CD4-positive, alpha-beta T cell (primary cell): ENCODE data around the gene KITLG. TPM values are rescaled to one million over a fixed set of nuclear protein-coding genes. Genes with fewer than 3 reads are reported as not detected.

Experiments
- ATAC-seq: fragments of 200-7000 bp; cut with Tn5 transposase; one replicate; pipeline ENCODE4 v1.10.0; 2022; ENCODE audit warnings: mild to moderate bottlenecking; ENCODE audit not compliant: poor library complexity
- CTCF ChIA-PET: fragments of 350-600 bp; sonication (Branson Sonifier 250); formaldehyde crosslinking; loops from one replicate; lab custom pipeline; 2021; ENCODE audit warnings: antibody characterized with exemption, inconsistent platforms; lab: Charles Lee
- POLR2A ChIA-PET: fragments of 350-600 bp; sonication (Branson Sonifier 250); formaldehyde crosslinking; loops from one replicate; lab custom pipeline; 2021; ENCODE audit warnings: antibody characterized with exemption, inconsistent platforms; lab: Charles Lee
- DNase-seq, 14 experiments: peaks; one replicate each; pipeline ENCODE4 v3.0.0-alpha.2; 2013 to 2020; ENCODE audit warnings: mixed read lengths in 2 of 14
- H3K27ac ChIP-seq, 2 donors: one replicate each; pipeline versions ENCODE4 v1.5.1 to v1.7.0; 2013; ENCODE audit warnings: low read length in 2 of 2, low read depth in 1 of 2, mild to moderate bottlenecking in 1 of 2
- H3K27me3 ChIP-seq, 2 experiments: 1 replicate in 1 of 2; 2 replicates in 1 of 2; pipeline versions ENCODE4 v1.6.1 to v1.7.0; 2013; ENCODE audit warnings: low read length in 2 of 2, control low read depth in 1 of 2, mild to moderate bottlenecking in 1 of 2, moderate library complexity in 1 of 2; ENCODE audit not compliant: insufficient read depth in 2 of 2, control insufficient read depth in 1 of 2
- H3K36me3 ChIP-seq: one replicate; pipeline ENCODE4 v1.6.1; 2013; ENCODE audit warnings: low read length, control low read depth; ENCODE audit not compliant: insufficient read depth
- H3K4me1 ChIP-seq: one replicate; pipeline ENCODE4 v1.6.1; 2013; ENCODE audit warnings: low read length, control low read depth; ENCODE audit not compliant: insufficient read depth
- H3K4me3 ChIP-seq: one replicate; pipeline ENCODE4 v1.5.1; 2013; ENCODE audit warnings: mild to moderate bottlenecking, low read length, moderate library complexity
- H3K9me3 ChIP-seq, 2 experiments: 1 replicate in 1 of 2; 2 replicates in 1 of 2; pipeline versions ENCODE4 v1.6.1 to v1.7.0; 2013; ENCODE audit warnings: low read length in 2 of 2, mild to moderate bottlenecking in 2 of 2, control low read depth in 1 of 2, moderate library complexity in 1 of 2; ENCODE audit not compliant: control insufficient read depth in 1 of 2, insufficient read depth in 1 of 2
- H3K27ac Mint-ChIP-seq: one replicate; pipeline ENCODE4 v1.8.0; 2020; ENCODE audit warnings: mixed read lengths
- H3K27me3 Mint-ChIP-seq: one replicate; pipeline ENCODE4 v1.8.0; 2021; ENCODE audit warnings: mixed read lengths
- H3K36me3 Mint-ChIP-seq: one replicate; pipeline ENCODE4 v1.8.0; 2021; ENCODE audit warnings: low read depth, mixed read lengths
- H3K4me1 Mint-ChIP-seq: one replicate; pipeline ENCODE4 v1.8.0; 2021; ENCODE audit warnings: low read depth, mixed read lengths
- H3K4me3 Mint-ChIP-seq: one replicate; pipeline ENCODE4 v1.8.0; 2020; ENCODE audit warnings: mild to moderate bottlenecking, mixed read lengths
- H3K9me3 Mint-ChIP-seq: one replicate; pipeline ENCODE4 v1.8.0; 2020; ENCODE audit warnings: mixed read lengths
- intact Hi-C, 2 experiments: fragments of 100-400 bp; cut with DNase I in 1 of 2; cut with micrococcal nuclease in 1 of 2; formaldehyde crosslinking; loops; one replicate each; pipeline versions ENCODE4 v1.15.1 to v1.9.0; 2023 to 2025; cut with DNase I, micrococcal nuclease
- total RNA-seq, 174 experiments: library from RNA in 2 of 174; stranded (reverse) in 2 of 174; gene quantifications; one replicate each; pipeline ENCODE4 v1.2.3 and lab custom pipeline; 2021 to 2026
- TF ChIP-seq, protein P1 (sequence below): fragments of 200-600 bp; IDR thresholded peaks from one replicate; pipeline ENCODE4 v1.8.0; 2022; ENCODE audit warnings: antibody characterized with exemption, mild to moderate bottlenecking

KITLG gene
- total RNA-seq, 2 experiments from 2014 or later, result not detected

DNA sequence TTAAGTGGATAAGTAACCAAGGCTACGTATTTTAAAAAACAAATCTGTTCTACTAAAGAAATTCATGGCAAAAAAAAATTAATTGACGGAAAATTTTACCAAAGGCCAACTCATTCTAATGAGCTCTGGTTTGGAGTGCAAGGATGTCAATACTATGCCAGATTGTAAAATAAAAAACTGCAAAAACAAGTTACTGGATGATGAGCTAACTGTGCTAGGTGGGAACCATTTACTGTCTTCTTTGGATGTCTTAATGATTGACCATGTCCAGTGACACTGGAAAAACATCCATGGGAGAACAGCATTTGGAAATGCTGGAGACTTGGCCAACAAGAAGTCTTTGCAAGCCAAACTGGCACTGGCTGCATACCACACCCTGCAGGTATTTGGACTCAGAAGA, 41.6 kb downstream of the KITLG start:
- POLR2A ChIA-PET, result no interaction called here
- no peak for DNase-seq
- H3K27ac Mint-ChIP-seq, result no peak overlapping the region

DNA sequence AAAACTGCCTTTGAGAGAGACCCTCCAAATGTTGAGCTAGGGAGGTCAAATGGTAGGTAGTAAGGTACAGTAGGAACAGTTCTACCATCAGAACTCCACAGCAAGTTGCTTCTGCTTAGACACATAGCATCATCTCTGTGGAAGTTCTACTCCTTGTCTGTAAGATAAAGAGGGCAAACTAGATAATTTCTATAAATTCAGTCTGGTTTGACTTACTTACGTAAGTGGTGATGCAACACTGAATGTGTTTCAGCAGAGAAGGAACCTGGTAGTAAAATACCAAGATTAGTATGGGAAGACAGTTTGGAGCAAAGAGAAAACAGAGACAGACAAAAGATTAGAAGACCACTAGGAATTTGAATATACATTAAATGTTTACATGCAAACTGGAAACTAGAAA, 42.0 kb downstream of the KITLG start:
- no peak overlapping the region for H3K4me3 ChIP-seq
- no peaks in the 10 kb centered on the region for H3K9me3 ChIP-seq
- ChIA-PET POLR2A (no interaction called here), CTCF (no interaction called here)
- no peaks in the 10 kb centered on the region for H3K27me3 ChIP-seq
- DNase-seq (no peak), ATAC-seq (no peak)
- intact Hi-C loops, result no loop called here
- Mint-ChIP-seq H3K4me3 (no peak overlapping the region), H3K27me3 (no peaks in the 10 kb centered on the region), H3K4me1 (no peaks in the 10 kb centered on the region), H3K27ac (no peak overlapping the region), H3K36me3 (no peaks in the 10 kb centered on the region), H3K9me3 (peaks cover 3% of the 10 kb centered on the region)
- no peaks in the 10 kb centered on the region for H3K4me1 ChIP-seq
- TF ChIP-seq, protein P1, sequence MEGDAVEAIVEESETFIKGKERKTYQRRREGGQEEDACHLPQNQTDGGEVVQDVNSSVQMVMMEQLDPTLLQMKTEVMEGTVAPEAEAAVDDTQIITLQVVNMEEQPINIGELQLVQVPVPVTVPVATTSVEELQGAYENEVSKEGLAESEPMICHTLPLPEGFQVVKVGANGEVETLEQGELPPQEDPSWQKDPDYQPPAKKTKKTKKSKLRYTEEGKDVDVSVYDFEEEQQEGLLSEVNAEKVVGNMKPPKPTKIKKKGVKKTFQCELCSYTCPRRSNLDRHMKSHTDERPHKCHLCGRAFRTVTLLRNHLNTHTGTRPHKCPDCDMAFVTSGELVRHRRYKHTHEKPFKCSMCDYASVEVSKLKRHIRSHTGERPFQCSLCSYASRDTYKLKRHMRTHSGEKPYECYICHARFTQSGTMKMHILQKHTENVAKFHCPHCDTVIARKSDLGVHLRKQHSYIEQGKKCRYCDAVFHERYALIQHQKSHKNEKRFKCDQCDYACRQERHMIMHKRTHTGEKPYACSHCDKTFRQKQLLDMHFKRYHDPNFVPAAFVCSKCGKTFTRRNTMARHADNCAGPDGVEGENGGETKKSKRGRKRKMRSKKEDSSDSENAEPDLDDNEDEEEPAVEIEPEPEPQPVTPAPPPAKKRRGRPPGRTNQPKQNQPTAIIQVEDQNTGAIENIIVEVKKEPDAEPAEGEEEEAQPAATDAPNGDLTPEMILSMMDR, result no peak
- H3K27ac ChIP-seq, result no peak overlapping the region
- no peaks in the 10 kb centered on the region for H3K36me3 ChIP-seq

More for the DNA sequence above, 41.6 kb downstream of the KITLG start:
- TF ChIP-seq, protein P1, result no peak
- H3K27me3 ChIP-seq, result no peaks in the 10 kb centered on the region
- no peak for ATAC-seq
- no peaks in the 10 kb centered on the region for H3K4me1 ChIP-seq
- Mint-ChIP-seq H3K4me1 (no peaks in the 10 kb centered on the region), H3K4me3 (no peak overlapping the region), H3K9me3 (peaks cover 3% of the 10 kb centered on the region), H3K27me3 (no peaks in the 10 kb centered on the region), H3K36me3 (no peaks in the 10 kb centered on the region)
- no peak overlapping the region for H3K27ac ChIP-seq
- intact Hi-C loops, result no loop called here
- no peak overlapping the region for H3K4me3 ChIP-seq
- CTCF ChIA-PET, result no interaction called here
- no peaks in the 10 kb centered on the region for H3K36me3 ChIP-seq
- no peaks in the 10 kb centered on the region for H3K9me3 ChIP-seq

- H3K9me3 ChIP-seq, result no peaks in the 10 kb centered on the region
- Mint-ChIP-seq H3K36me3 (no peaks in the 10 kb centered on the region), H3K9me3 (peaks cover 2% of the 10 kb centered on the region), H3K4me3 (no peak overlapping the region), H3K27me3 (no peaks in the 10 kb centered on the region), H3K27ac (no peak overlapping the region), H3K4me1 (no peaks in the 10 kb centered on the region)
- H3K4me1 ChIP-seq, result no peaks in the 10 kb centered on the region
- H3K27me3 ChIP-seq, result no peaks in the 10 kb centered on the region
- intact Hi-C loops, result no loop called here
- POLR2A ChIA-PET, result no interaction called here
- no peak for ATAC-seq
- TF ChIP-seq, protein P1, result no peak
- DNase-seq, result no peak
- H3K36me3 ChIP-seq, result no peaks in the 10 kb centered on the region
- CTCF ChIA-PET, result no interaction called here
- H3K4me3 ChIP-seq, result no peak overlapping the region
- H3K27ac ChIP-seq, result no peak overlapping the region
These were observed 49.4 kb downstream of the KITLG start for GRCh38 chr12:88530868-88531267.
